ENCODE results near the gene LDLRAD2.

DNA sequence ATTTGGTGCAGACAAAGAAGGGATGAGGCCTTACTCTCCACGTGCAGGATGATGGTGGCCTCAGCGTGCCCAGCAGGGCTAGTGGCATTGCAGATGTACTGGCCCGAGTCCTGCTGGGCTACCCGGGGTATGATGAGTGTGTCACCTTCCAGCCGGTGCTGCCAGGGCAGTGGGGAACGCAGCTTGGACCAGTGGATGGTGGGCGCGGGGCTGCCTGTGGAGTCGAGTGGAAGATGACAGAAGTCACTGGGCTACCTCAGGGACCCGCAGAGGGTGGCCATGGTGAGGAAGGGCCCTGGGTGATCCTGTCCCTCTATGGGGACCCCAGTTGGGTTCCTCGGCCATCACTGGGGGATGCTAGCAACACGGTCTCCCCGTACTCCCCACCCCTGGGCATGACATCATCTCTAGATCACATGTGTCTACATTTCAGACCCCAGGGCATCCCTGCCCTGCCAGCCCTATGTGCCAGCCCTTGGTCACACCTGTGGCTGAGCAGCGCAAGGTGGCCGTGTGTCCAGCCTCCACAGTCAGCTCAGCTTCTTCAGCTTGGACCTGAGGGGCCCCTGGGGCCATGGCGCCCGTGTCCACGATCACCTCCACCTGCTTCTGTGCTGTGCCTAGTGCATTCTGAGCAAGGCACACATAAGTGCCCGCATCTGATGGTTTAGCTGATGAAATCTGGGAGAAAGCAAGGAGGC, 27.4 kb downstream of the LDLRAD2 start:
- TF ChIP-seq, protein P1, sequence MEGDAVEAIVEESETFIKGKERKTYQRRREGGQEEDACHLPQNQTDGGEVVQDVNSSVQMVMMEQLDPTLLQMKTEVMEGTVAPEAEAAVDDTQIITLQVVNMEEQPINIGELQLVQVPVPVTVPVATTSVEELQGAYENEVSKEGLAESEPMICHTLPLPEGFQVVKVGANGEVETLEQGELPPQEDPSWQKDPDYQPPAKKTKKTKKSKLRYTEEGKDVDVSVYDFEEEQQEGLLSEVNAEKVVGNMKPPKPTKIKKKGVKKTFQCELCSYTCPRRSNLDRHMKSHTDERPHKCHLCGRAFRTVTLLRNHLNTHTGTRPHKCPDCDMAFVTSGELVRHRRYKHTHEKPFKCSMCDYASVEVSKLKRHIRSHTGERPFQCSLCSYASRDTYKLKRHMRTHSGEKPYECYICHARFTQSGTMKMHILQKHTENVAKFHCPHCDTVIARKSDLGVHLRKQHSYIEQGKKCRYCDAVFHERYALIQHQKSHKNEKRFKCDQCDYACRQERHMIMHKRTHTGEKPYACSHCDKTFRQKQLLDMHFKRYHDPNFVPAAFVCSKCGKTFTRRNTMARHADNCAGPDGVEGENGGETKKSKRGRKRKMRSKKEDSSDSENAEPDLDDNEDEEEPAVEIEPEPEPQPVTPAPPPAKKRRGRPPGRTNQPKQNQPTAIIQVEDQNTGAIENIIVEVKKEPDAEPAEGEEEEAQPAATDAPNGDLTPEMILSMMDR (conservative IDR thresholded peaks at IDR 0.05 in 1 of 2, IDR thresholded peaks at IDR 0.05 in 1 of 2; ENCODE audit: low read depth in 1 of 2, low read length in 2 of 2) = no peak
- no peak for TF ChIP-seq EZH2 (IDR thresholded peaks at IDR 0.05; ENCODE audit: low read length, missing control alignments)

Data from fibroblast of lung (primary cell).